H1 (cell line): Measurements from ENCODE around the gene TPRG1L. TPM values are rescaled to one million over a fixed set of nuclear protein-coding genes. Genes with fewer than 3 reads are reported as not detected.

ENCODE experiments used
- CHD7 ChIP-seq: fragments of 300-600 bp; sonication (generic); IDR thresholded peaks from 2 replicates; pipeline ENCODE4 v1.7.1; 2012; ENCODE audit warnings: low read length, moderate library complexity, mild to moderate bottlenecking, inconsistent platforms; ENCODE audit not compliant: insufficient replicate concordance
- CTBP2 ChIP-seq: IDR thresholded peaks from 2 replicates; pipeline ENCODE4 v1.7.0; 2011; ENCODE audit warnings: borderline replicate concordance, mild to moderate bottlenecking, moderate library complexity, mixed read lengths, low read length; ENCODE audit not compliant: insufficient read depth, insufficient read length
- GABPA ChIP-seq: IDR thresholded peaks from 2 replicates; pipeline ENCODE4 v1.6.1; 2011; ENCODE audit warnings: mild to moderate bottlenecking, low read length, moderate library complexity, borderline replicate concordance; ENCODE audit not compliant: insufficient read depth
- JUN ChIP-seq: IDR thresholded peaks from 2 replicates; pipeline ENCODE4 v1.6.1; 2011; ENCODE audit warnings: low read depth, mild to moderate bottlenecking, improper control_type of control experiment, low read length
- JUND ChIP-seq: IDR thresholded peaks from 2 replicates; pipeline ENCODE4 v1.6.1; 2011; ENCODE audit warnings: mild to moderate bottlenecking, improper control_type of control experiment, low read length
- MAFK ChIP-seq: IDR thresholded peaks from 2 replicates; pipeline ENCODE4 v1.6.1; 2012; ENCODE audit warnings: low read depth, mild to moderate bottlenecking, improper control_type of control experiment, low read length
- POLR2A ChIP-seq, 2 experiments: IDR thresholded peaks; 1 replicate in 1 of 2; 2 replicates in 1 of 2; pipeline ENCODE4 v1.6.1; 2011; ENCODE audit warnings: low read depth in 2 of 2, low read length in 2 of 2, mild to moderate bottlenecking in 2 of 2; ENCODE audit errors: control extremely low read depth in 1 of 2
- SP4 ChIP-seq: IDR thresholded peaks from 2 replicates; pipeline ENCODE4 v1.6.1; 2012; ENCODE audit warnings: low read length, inconsistent platforms
- ZNF274 ChIP-seq: IDR thresholded peaks from 2 replicates; pipeline ENCODE4 v1.7.0; 2012; ENCODE audit warnings: low read length, borderline replicate concordance; ENCODE audit errors: extremely low read depth
- polyA plus RNA-seq, 7 experiments: library from polyadenylated mRNA; depleted of rRNA in 3 of 7; stranded (reverse) in 5 of 7; unstranded in 2 of 7; fragments of >200 nt in 5 of 7; fragments of 200-250 nt in 2 of 7; gene quantifications; 1 replicate in 5 of 7; 2 replicates in 1 of 7; 4 replicates in 1 of 7; pipeline versions ENCODE4 v1.2.1 to v1.2.3, GENCODE V29; 2011 to 2013; ENCODE audit warnings: missing spikeins in 2 of 7, mixed read lengths in 2 of 7
- total RNA-seq: library from RNA; stranded (reverse); fragmentation: NEBNext Ultra II Directional; extraction: Animal tissue kit (Norgen Biotek cat#: 25700); gene quantifications from 2 replicates; pipeline ENCODE4 v1.2.1, GENCODE V29; 2021
- TF ChIP-seq, protein P1 (sequence below): IDR thresholded peaks from 2 replicates; pipeline ENCODE4 v1.6.1; 2012; ENCODE audit warnings: inconsistent platforms
- TF ChIP-seq, protein P2 (sequence below): IDR thresholded peaks from 2 replicates; pipeline ENCODE4 v1.6.1; 2011; ENCODE audit warnings: low read depth, mild to moderate bottlenecking, low read length; ENCODE audit not compliant: insufficient read depth

TPRG1L gene
- total and polyA plus RNA-seq, 2 of the 8 experiments (the other 6 are each of a cell fraction or from before 2014, with no cell fraction given), result 21.7 to 22.3 TPM

DNA sequence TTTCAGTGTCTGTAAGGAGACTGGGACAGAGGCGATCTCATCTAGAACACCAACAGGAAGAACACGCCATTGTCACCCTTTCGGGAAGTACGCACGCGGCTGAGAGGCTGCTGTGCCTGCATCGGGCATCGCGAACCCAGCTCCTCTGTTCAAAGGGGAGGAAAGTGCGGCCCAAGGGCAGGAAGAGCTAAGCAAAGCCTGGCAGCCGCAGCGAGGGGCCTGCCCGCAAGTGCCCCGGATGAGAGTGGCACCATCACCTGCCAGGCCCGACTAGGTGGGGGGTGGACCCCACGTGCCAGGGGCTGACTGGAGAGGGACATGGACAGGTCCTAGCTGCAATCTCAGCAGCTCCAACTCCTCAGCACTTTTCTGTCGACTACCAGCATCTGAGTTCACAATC, 7.5 kb downstream of the TPRG1L start (continued):
- TF ChIP-seq CHD7 (no peak), JUND (no peak), GABPA (no peak), JUN (no peak), SP4 (no peak), CTBP2 (no peak), ZNF274 (no peak), MAFK (no peak), POLR2A (IDR thresholded peaks at IDR 0.05; ENCODE audit: control extremely low read depth in 1 of 2, low read depth in 2 of 2, low read length in 2 of 2) (no peak)
- TF ChIP-seq, protein P1, sequence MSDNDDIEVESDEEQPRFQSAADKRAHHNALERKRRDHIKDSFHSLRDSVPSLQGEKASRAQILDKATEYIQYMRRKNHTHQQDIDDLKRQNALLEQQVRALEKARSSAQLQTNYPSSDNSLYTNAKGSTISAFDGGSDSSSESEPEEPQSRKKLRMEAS, result no peak
- TF ChIP-seq, protein P2, sequence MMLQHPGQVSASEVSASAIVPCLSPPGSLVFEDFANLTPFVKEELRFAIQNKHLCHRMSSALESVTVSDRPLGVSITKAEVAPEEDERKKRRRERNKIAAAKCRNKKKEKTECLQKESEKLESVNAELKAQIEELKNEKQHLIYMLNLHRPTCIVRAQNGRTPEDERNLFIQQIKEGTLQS, result no peak
